DOHH2 (cell line): ENCODE results near the gene POLDIP3.

Source experiments
- H3F3A ChIP-seq: fragments of 200-600 bp; sonication (generic), shearing (Covaris generic); 2 replicates; pipeline ENCODE4 v1.6.0; 2016; ENCODE audit warnings: antibody characterized with exemption, mild to moderate bottlenecking; ENCODE audit not compliant: control insufficient read depth, insufficient read depth
- H3K27ac ChIP-seq: fragments of 200-600 bp; sonication (generic); 2 replicates; pipeline ENCODE4 v1.5.1; 2014; ENCODE audit warnings: low read depth, mild to moderate bottlenecking, low read length, moderate library complexity
- H3K27me3 ChIP-seq: fragments of 200-600 bp; sonication (generic); 2 replicates; pipeline ENCODE4 v1.6.1; 2014; ENCODE audit warnings: mild to moderate bottlenecking, low read length, mixed read lengths; ENCODE audit not compliant: control insufficient read depth
- H3K36me3 ChIP-seq: fragments of 200-600 bp; sonication (generic); 2 replicates; pipeline ENCODE4 v1.6.1; 2014; ENCODE audit warnings: mild to moderate bottlenecking, low read length, moderate library complexity, mixed read lengths; ENCODE audit not compliant: control insufficient read depth
- H3K4me1 ChIP-seq: fragments of 200-600 bp; sonication (generic); 2 replicates; pipeline ENCODE4 v1.6.1; 2014; ENCODE audit warnings: mild to moderate bottlenecking, low read length, mixed read lengths; ENCODE audit not compliant: control insufficient read depth
- H3K4me2 ChIP-seq: fragments of 200-600 bp; sonication (generic); 2 replicates; pipeline ENCODE4 v1.6.0; 2014; ENCODE audit warnings: mild to moderate bottlenecking, low read length, moderate library complexity
- H3K4me3 ChIP-seq: fragments of 200-600 bp; sonication (generic); 2 replicates; pipeline ENCODE4 v1.5.1; 2014; ENCODE audit warnings: mild to moderate bottlenecking, low read length, mixed read lengths
- H3K79me2 ChIP-seq: fragments of 200-600 bp; sonication (generic); 2 replicates; pipeline ENCODE4 v1.6.1; 2014; ENCODE audit warnings: mild to moderate bottlenecking, low read length, mixed read lengths; ENCODE audit not compliant: control insufficient read depth
- H3K9me2 ChIP-seq: fragments of 200-600 bp; sonication (generic); replicated peaks from 2 replicates; pipeline ENCODE4 v1.6.1; 2014; ENCODE audit warnings: mild to moderate bottlenecking, low read length, mixed read lengths; ENCODE audit not compliant: control insufficient read depth
- H3K9me3 ChIP-seq: fragments of 200-600 bp; sonication (generic); 2 replicates; pipeline ENCODE4 v1.6.1; 2014; ENCODE audit warnings: antibody characterized with exemption, low read length, mixed read lengths; ENCODE audit not compliant: control insufficient read depth, insufficient read depth
- H4K20me1 ChIP-seq: fragments of 200-600 bp; sonication (generic); 2 replicates; pipeline ENCODE4 v1.6.0; 2014; ENCODE audit warnings: low read depth, mild to moderate bottlenecking, antibody characterized with exemption, low read length, moderate library complexity; ENCODE audit not compliant: control insufficient read depth, insufficient read depth
- CTCF ChIP-seq: fragments of 200-600 bp; sonication (generic); IDR thresholded peaks from one replicate; pipeline ENCODE4 v1.5.1; 2014; ENCODE audit warnings: antibody characterized with exemption, mild to moderate bottlenecking, low read depth, low read length; ENCODE audit not compliant: poor library complexity, severe bottlenecking
- EZH2phosphoT487 ChIP-seq: fragments of 200-600 bp; sonication (generic); IDR thresholded peaks from 2 replicates; pipeline ENCODE4 v1.6.1; 2017; ENCODE audit warnings: borderline replicate concordance, mild to moderate bottlenecking, antibody characterized with exemption, low read length, moderate library complexity, mixed read lengths

The POLDIP3 gene

DNA sequence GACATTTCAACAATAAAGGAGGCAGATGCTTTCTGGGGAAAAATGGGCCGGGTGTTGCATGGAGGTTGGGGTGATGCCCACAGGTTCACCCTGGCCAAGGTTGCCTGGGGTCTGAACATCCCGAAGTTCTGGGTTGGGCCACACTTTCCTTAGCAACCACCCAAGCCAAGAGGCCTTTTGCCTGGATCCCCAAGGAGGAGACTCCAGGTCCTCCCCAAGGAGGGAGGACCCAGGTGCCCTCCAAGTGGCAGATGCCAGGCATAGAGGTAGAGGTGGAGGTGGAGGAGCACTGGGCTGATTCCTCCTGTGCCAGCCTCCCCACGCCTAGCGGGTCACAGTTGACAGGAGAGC is 33.3 kb upstream of the POLDIP3 start:
- H3K4me2 ChIP-seq: peak overlapping the region; percentile 99
- no peak overlapping the region for H3K27ac ChIP-seq
- no peaks in the 10 kb centered on the region for H3K9me2 ChIP-seq
- H3K4me3 ChIP-seq: peak overlapping the region; percentile 100
- no peaks in the 10 kb centered on the region for H3K9me3 ChIP-seq
- no peak for TF ChIP-seq EZH2phosphoT487
- no peak for TF ChIP-seq CTCF
- H3K36me3 ChIP-seq: peaks cover 3% of the 10 kb centered on the region; the same call in 1 of the 2 replicates
- no peaks in the 10 kb centered on the region for H3F3A ChIP-seq
- no peaks in the 10 kb centered on the region for H3K27me3 ChIP-seq
- H3K4me1 ChIP-seq: peaks cover 64% of the 10 kb centered on the region
- H4K20me1 ChIP-seq: peaks cover 10% of the 10 kb centered on the region; the same call in 1 of the 2 replicates
- peaks cover 63% of the 10 kb centered on the region for H3K79me2 ChIP-seq

- H3K9me2 ChIP-seq: no peaks in the 10 kb centered on the region
- H3K36me3 ChIP-seq: peaks cover 3% of the 10 kb centered on the region; the same call in 1 of the 2 replicates
- H3K27me3 ChIP-seq: no peaks in the 10 kb centered on the region
- peaks cover 72% of the 10 kb centered on the region for H3K79me2 ChIP-seq
- peak overlapping the region; percentile 38 for H3K4me2 ChIP-seq
- no peak overlapping the region for H3K27ac ChIP-seq
- no peaks in the 10 kb centered on the region for H3K9me3 ChIP-seq
- peak overlapping the region; percentile 9 for H3K4me3 ChIP-seq
- H3F3A ChIP-seq: no peaks in the 10 kb centered on the region
- peaks cover 10% of the 10 kb centered on the region; the same call in 1 of the 2 replicates for H4K20me1 ChIP-seq
- peaks cover 65% of the 10 kb centered on the region for H3K4me1 ChIP-seq
- no peak for TF ChIP-seq EZH2phosphoT487
- no peak for TF ChIP-seq CTCF
Observed at GRCh38 chr22:42646569-42647525, 32.2 kb upstream of the POLDIP3 start.

DNA sequence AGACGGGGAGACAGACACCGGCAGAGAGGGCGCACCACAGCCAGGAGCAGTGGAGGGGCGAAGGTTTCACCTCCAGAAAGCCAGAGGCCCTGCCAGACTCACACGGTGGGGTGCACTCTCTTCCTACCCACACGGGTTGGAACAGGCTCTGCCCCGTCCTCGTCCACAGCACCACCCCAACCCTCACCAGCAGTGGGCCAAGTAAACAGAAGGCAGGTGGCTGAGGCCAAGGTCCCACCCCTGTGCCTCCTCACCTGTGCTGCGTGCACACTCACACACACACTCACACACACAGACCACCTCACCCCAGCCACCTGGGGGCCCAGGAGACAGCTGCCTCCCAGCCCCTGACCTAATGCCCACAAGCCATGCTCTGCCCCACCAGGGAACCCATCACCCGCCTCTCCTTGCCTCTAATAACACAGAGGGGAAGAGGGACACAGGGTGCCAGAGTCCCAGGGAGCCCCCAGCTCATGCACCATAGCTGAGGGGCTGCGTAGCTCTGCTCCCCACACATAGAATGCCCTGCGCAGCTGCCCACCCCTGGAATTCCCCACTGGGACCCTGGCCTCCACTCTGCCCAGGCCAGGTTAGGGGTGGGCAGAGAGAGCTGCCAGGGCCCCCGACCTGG is 31.4 kb upstream of the POLDIP3 start:
- peaks cover 3% of the 10 kb centered on the region; the same call in 1 of the 2 replicates for H3K36me3 ChIP-seq
- H3K4me2 ChIP-seq: peak overlapping the region; percentile 38
- H3K9me2 ChIP-seq: no peaks in the 10 kb centered on the region
- no peaks in the 10 kb centered on the region for H3K27me3 ChIP-seq
- H3K4me1 ChIP-seq: peaks cover 65% of the 10 kb centered on the region
- no peaks in the 10 kb centered on the region for H3K9me3 ChIP-seq
- peaks cover 10% of the 10 kb centered on the region; the same call in 1 of the 2 replicates for H4K20me1 ChIP-seq
- peak overlapping the region; percentile 18; the same call in 1 of the 2 replicates for H3K4me3 ChIP-seq
- TF ChIP-seq CTCF (no peak), EZH2phosphoT487 (no peak)
- H3K27ac ChIP-seq: no peak overlapping the region
- H3F3A ChIP-seq: no peaks in the 10 kb centered on the region
- peaks cover 75% of the 10 kb centered on the region for H3K79me2 ChIP-seq
